ENCODE measurements around the gene F12. TPM values are rescaled to one million over a fixed set of nuclear protein-coding genes. Genes with fewer than 3 reads are reported as not detected.

The F12 gene
- total RNA-seq, 4 donors from 2014 or later = 0.36 to 1.2 (median 0.95) TPM; not detected in 1

- ATAC-seq = no peak
- no peak for TF ChIP-seq POLR2A (IDR thresholded peaks at IDR 0.05)
- TF ChIP-seq CTCF (IDR thresholded peaks at IDR 0.05 in 4 of 5, conservative IDR thresholded peaks at IDR 0.05 in 1 of 5) = no peak
- Histone ChIP-seq H3K36me3 (no peaks in the 10 kb centered on the region), H3K9me3 (no peaks in the 10 kb centered on the region), H3K4me3 (no peak overlapping the region), H3K27ac (no peak overlapping the region), H3K4me1 (peaks cover under 1 to 2% of the 10 kb centered on the region in 2 donors), H3K27me3 (no peaks in the 10 kb centered on the region)
- in situ Hi-C loops (cut with MboI; ENCODE audit: low sequenced_read_pairs in 4 of 4) (loop anchor here in 2 of 4 donors (10.0 to 25.0 kb wide), 2 partner anchors 118 to 126 kb away; partner anchors contain the start of genes DOK3 (in 2 of the 2) and DDX41 (in 1 of the 2)), intact Hi-C loops (cut with DNase I; ENCODE audit: low total_unique reads) (no loop called here)
- DNase-seq = no peak
These were observed 22.8 kb downstream of the F12 start for GRCh38 chr5:177386542-177386941.

GRCh38 chr5:177385720-177386119 lies 23.6 kb downstream of the F12 start:
- Histone ChIP-seq H3K4me1 (peaks cover 4 to 9% of the 10 kb centered on the region in 2 donors), H3K27me3 (no peaks in the 10 kb centered on the region), H3K9me3 (no peaks in the 10 kb centered on the region), H3K36me3 (no peaks in the 10 kb centered on the region), H3K4me3 (no peak overlapping the region), H3K27ac (no peak overlapping the region)
- no peak for TF ChIP-seq POLR2A (IDR thresholded peaks at IDR 0.05)
- no peak for TF ChIP-seq CTCF (IDR thresholded peaks at IDR 0.05 in 4 of 5, conservative IDR thresholded peaks at IDR 0.05 in 1 of 5)
- DNase-seq (no peak), ATAC-seq (no peak)
- intact Hi-C loops (cut with DNase I; ENCODE audit: low total_unique reads) (no loop called here), in situ Hi-C loops (cut with MboI; ENCODE audit: low sequenced_read_pairs in 4 of 4) (loop anchor here in 2 of 4 donors (10.0 to 25.0 kb wide), 2 partner anchors 119 to 127 kb away; partner anchors contain the start of genes DOK3 (in 2 of the 2) and DDX41 (in 1 of the 2))

GRCh38 chr5:177384134-177384533 lies 25.2 kb downstream of the F12 start, which contains the start of gene SLC34A1:
Gene SLC34A1, plus strand, starts transcription at chr5:177384434. Its CDS starts 1,308 bp downstream, at chr5:177385742.
- in situ Hi-C loops (cut with MboI; ENCODE audit: low sequenced_read_pairs in 4 of 4) (loop anchor here in 2 of 4 donors (10.0 to 25.0 kb wide), 2 partner anchors 121 to 128 kb away; partner anchors contain the start of genes DOK3 (in 2 of the 2) and DDX41 (in 1 of the 2)), intact Hi-C loops (cut with DNase I; ENCODE audit: low total_unique reads) (no loop called here)
- Histone ChIP-seq H3K9me3 (no peaks in the 10 kb centered on the region), H3K27ac (no peak within 1 kb of the TSS), H3K27me3 (no peaks in the 10 kb centered on the region), H3K4me3 (no peak within 1 kb of the TSS), H3K36me3 (no peaks in the 10 kb centered on the region), H3K4me1 (peaks cover 4 to 10% of the 10 kb centered on the region in 2 donors)
- DNase-seq = no peak
- TF ChIP-seq POLR2A (IDR thresholded peaks at IDR 0.05) = no peak
- no peak for TF ChIP-seq CTCF (IDR thresholded peaks at IDR 0.05 in 4 of 5, conservative IDR thresholded peaks at IDR 0.05 in 1 of 5)
- no peak for ATAC-seq

- no peak overlapping the region for H3K4me3 ChIP-seq
- H3K4me1 ChIP-seq = peaks cover 4 to 10% of the 10 kb centered on the region in 2 donors
- intact Hi-C loops (cut with DNase I; ENCODE audit: low total_unique reads) = no loop called here
- no peaks in the 10 kb centered on the region for H3K36me3 ChIP-seq
- ATAC-seq (no peak), DNase-seq (no peak)
- no peaks in the 10 kb centered on the region for H3K27me3 ChIP-seq
- in situ Hi-C loops (cut with MboI; ENCODE audit: low sequenced_read_pairs in 4 of 4) = loop anchor here in 2 of 4 donors (10.0 to 25.0 kb wide), 2 partner anchors 122 to 129 kb away; partner anchors contain the start of genes DOK3 (in 2 of the 2) and DDX41 (in 1 of the 2)
- no peaks in the 10 kb centered on the region for H3K9me3 ChIP-seq
- TF ChIP-seq CTCF (IDR thresholded peaks at IDR 0.05 in 4 of 5, conservative IDR thresholded peaks at IDR 0.05 in 1 of 5) (no peak), POLR2A (IDR thresholded peaks at IDR 0.05) (no peak)
- H3K27ac ChIP-seq = no peak overlapping the region
These were observed 26.2 kb downstream of the F12 start for GRCh38 chr5:177383181-177383580.

Measured in gastrocnemius medialis (tissue), 4 donors.